Measurements from ENCODE around the gene B9D1. TPM values are rescaled to one million over a fixed set of nuclear protein-coding genes. Genes with fewer than 3 reads are reported as not detected.

B9D1 gene
- total RNA-seq, 1 donor: 21.0 TPM

- no peak within 1 kb of the TSS for H2AFZ ChIP-seq (ENCODE audit: low read length)
- peak within 1 kb of the TSS; percentile 51 for H3K4me3 ChIP-seq (ENCODE audit: insufficient read depth, low read length)
- H3K27ac ChIP-seq (ENCODE audit: low read depth, low read length): peak within 1 kb of the TSS; percentile 83
These were observed 24.7 kb upstream of the B9D1 start, which contains the start of gene MFAP4 for GRCh38 chr17:19386974-19387920. Gene MFAP4 (minus strand): TSS chr17:19387190. CDS start chr17:19387155, 35 bp downstream.

GRCh38 chr17:19386051-19386929, 23.8 kb upstream of the B9D1 start:
- H4K20me1 ChIP-seq (ENCODE audit: insufficient read depth, low read length): peaks cover 11% of the 10 kb centered on the region
- H3K79me2 ChIP-seq (ENCODE audit: insufficient read depth, low read length): peaks cover 5% of the 10 kb centered on the region
- peak overlapping the region; percentile 42 for H3K4me3 ChIP-seq (ENCODE audit: insufficient read depth, low read length)
- peaks cover 44% of the 10 kb centered on the region for H3K36me3 ChIP-seq (ENCODE audit: insufficient read depth, low read length)
- H3K4me1 ChIP-seq (ENCODE audit: insufficient read depth, low read length): peaks cover 35% of the 10 kb centered on the region
- peak; percentile 95 for DNase-seq (ENCODE audit: insufficient read length, low spot score, missing footprints)
- TF ChIP-seq CTCF (IDR thresholded peaks at IDR 0.05; ENCODE audit: extremely low read depth, low read depth, low read length): no peak
- H2AFZ ChIP-seq (ENCODE audit: low read length): no peak overlapping the region
- no peaks in the 10 kb centered on the region for H3K27me3 ChIP-seq (ENCODE audit: insufficient read depth, low read length)
- H3K27ac ChIP-seq (ENCODE audit: low read depth, low read length): peak overlapping the region; percentile 53
- H3K9me3 ChIP-seq (ENCODE audit: low read depth, low read length): no peaks in the 10 kb centered on the region
- H3K4me2 ChIP-seq (ENCODE audit: insufficient read depth, low read length): peak overlapping the region; percentile 74

More at GRCh38 chr17:19386974-19387920, 24.7 kb upstream of the B9D1 start, which contains the start of gene MFAP4:
- H3K4me1 ChIP-seq (ENCODE audit: insufficient read depth, low read length): peaks cover 35% of the 10 kb centered on the region
- TF ChIP-seq CTCF (IDR thresholded peaks at IDR 0.05; ENCODE audit: extremely low read depth, low read depth, low read length): no peak
- no peaks in the 10 kb centered on the region for H3K27me3 ChIP-seq (ENCODE audit: insufficient read depth, low read length)
- peak; percentile 93 for DNase-seq (ENCODE audit: insufficient read length, low spot score, missing footprints)
- peaks cover 3% of the 10 kb centered on the region for H3K79me2 ChIP-seq (ENCODE audit: insufficient read depth, low read length)
- no peaks in the 10 kb centered on the region for H3K9me3 ChIP-seq (ENCODE audit: low read depth, low read length)
- peaks cover 36% of the 10 kb centered on the region for H3K36me3 ChIP-seq (ENCODE audit: insufficient read depth, low read length)
- H3K4me2 ChIP-seq (ENCODE audit: insufficient read depth, low read length): peak within 1 kb of the TSS; percentile 74
- H4K20me1 ChIP-seq (ENCODE audit: insufficient read depth, low read length): peaks cover 11% of the 10 kb centered on the region

GRCh38 chr17:19385521-19385983, 23.0 kb upstream of the B9D1 start:
- Histone ChIP-seq H3K36me3 (ENCODE audit: insufficient read depth, low read length) (peaks cover 51% of the 10 kb centered on the region), H3K4me2 (ENCODE audit: insufficient read depth, low read length) (no peak overlapping the region), H3K27me3 (ENCODE audit: insufficient read depth, low read length) (no peaks in the 10 kb centered on the region), H3K27ac (ENCODE audit: low read depth, low read length) (no peak overlapping the region), H3K4me3 (ENCODE audit: insufficient read depth, low read length) (no peak overlapping the region), H3K4me1 (ENCODE audit: insufficient read depth, low read length) (peaks cover 35% of the 10 kb centered on the region), H2AFZ (ENCODE audit: low read length) (no peak overlapping the region), H3K9me3 (ENCODE audit: low read depth, low read length) (no peaks in the 10 kb centered on the region), H4K20me1 (ENCODE audit: insufficient read depth, low read length) (peaks cover 11% of the 10 kb centered on the region), H3K79me2 (ENCODE audit: insufficient read depth, low read length) (peaks cover 12% of the 10 kb centered on the region)
- no peak for TF ChIP-seq CTCF (IDR thresholded peaks at IDR 0.05; ENCODE audit: extremely low read depth, low read depth, low read length)
- DNase-seq (ENCODE audit: insufficient read length, low spot score, missing footprints): peak; percentile 31
